ENCODE data around the gene IMMP2L.

GRCh38 chr7:110938165-110938564, 624.1 kb downstream of the IMMP2L start:
- TF ChIP-seq EZH2 (IDR thresholded peaks at IDR 0.05; ENCODE audit: low read depth, low read length, severe bottlenecking) (no peak), CTCF (IDR thresholded peaks at IDR 0.05; ENCODE audit: control extremely low read depth in 1 of 3, insufficient read depth in 1 of 3, low read depth in 1 of 3, low read length in 3 of 3) (no peak), YY1 (IDR thresholded peaks at IDR 0.05; ENCODE audit: low read depth, low read length) (no peak), POLR2A (IDR thresholded peaks at IDR 0.05; ENCODE audit: control extremely low read depth in 1 of 2, low read depth in 2 of 2, low read length in 2 of 2) (no peak), EP300 (IDR thresholded peaks at IDR 0.05; ENCODE audit: borderline replicate concordance in 1 of 2, low read depth in 2 of 2, low read length in 2 of 2) (no peak), ATF3 (IDR thresholded peaks at IDR 0.05; ENCODE audit: insufficient read depth, low read depth, low read length) (no peak), MAFK (IDR thresholded peaks at IDR 0.05; ENCODE audit: low read depth, low read length) (no peak), E2F6 (IDR thresholded peaks at IDR 0.05) (no peak), GABPA (IDR thresholded peaks at IDR 0.05; ENCODE audit: borderline replicate concordance, insufficient read depth, low read length) (no peak)

All from H1 (cell line).